Adrenal gland (tissue), 12 donors: ENCODE results near the gene HAGH. TPM values are rescaled to one million over a fixed set of nuclear protein-coding genes. Genes with fewer than 3 reads are reported as not detected.

Experiments used
- DNase-seq, 7 donors: peaks; one replicate each; pipeline ENCODE4 v3.0.0-alpha.2; 2019 to 2020
- H3K27ac ChIP-seq, 5 donors: fragments of 200-600 bp; sonication (generic) in 4 of 5; 1 replicate in 3 of 5; 2 replicates in 2 of 5; pipeline versions ENCODE4 v1.5.1 to v1.8.0; 2016 to 2020; ENCODE audit warnings: mild to moderate bottlenecking in 1 of 5
- H3K27me3 ChIP-seq: fragments of 200-600 bp; 2 replicates; pipeline ENCODE4 v1.8.0; 2021
- H3K36me3 ChIP-seq, 2 donors: fragments of 200-600 bp; replicated peaks in 1 of 2; 1 replicate in 1 of 2; 2 replicates in 1 of 2; pipeline versions ENCODE4 v1.5.1 to v1.8.0; 2018 to 2022
- H3K4me1 ChIP-seq, 2 donors: fragments of 200-600 bp; replicated peaks in 1 of 2; 1 replicate in 1 of 2; 2 replicates in 1 of 2; pipeline versions ENCODE4 v1.5.1 to v1.8.0; 2018 to 2021
- H3K4me3 ChIP-seq, 4 donors: fragments of 200-600 bp; sonication (generic) in 3 of 4; one replicate each; pipeline ENCODE4 v1.5.1; 2016 to 2018
- H3K9me3 ChIP-seq, 3 donors: fragments of 200-600 bp; sonication (generic) in 1 of 3; replicated peaks in 1 of 3; 1 replicate in 2 of 3; 2 replicates in 1 of 3; pipeline versions ENCODE4 v1.5.1 to v1.8.0; 2016 to 2021
- CTCF ChIP-seq, 6 experiments: fragments of 450-650 bp in 4 of 6; fragments of 200-600 bp in 2 of 6; sonication (generic) in 1 of 6; IDR thresholded peaks; 1 replicate in 5 of 6; 2 replicates in 1 of 6; pipeline versions ENCODE4 v1.5.1 to v1.8.0; 2016 to 2021; ENCODE audit warnings: antibody characterized with exemption in 6 of 6, mild to moderate bottlenecking in 2 of 6, moderate library complexity in 1 of 6
- POLR2A ChIP-seq, 2 donors: fragments of 450-650 bp; IDR thresholded peaks; one replicate each; pipeline ENCODE4 v1.6.1; 2017; ENCODE audit warnings: antibody characterized with exemption in 2 of 2, mild to moderate bottlenecking in 2 of 2, moderate library complexity in 1 of 2
- whole genome bisulfite sequencing, 4 donors: extraction: QIAGEN DNeasy Blood & Tissue Kit in 2 of 4; methylation state at CpG; one replicate each; pipeline versions ENCODE4 v1.1.5 to v1.1.7; 2013 to 2017; 5-methylcytosine and 5-hydroxymethylcytosine counted together
- intact Hi-C, 2 donors: fragments of 100-400 bp; cut with DNase I; formaldehyde crosslinking; loops; one replicate each; pipeline versions ENCODE4 v1.14.1 to v1.15.0; 2022 to 2023
- polyA plus RNA-seq, 3 donors: library from polyadenylated mRNA; stranded (reverse); fragments of 200-250 nt in 2 of 3; fragments of 350-450 nt in 1 of 3; fragmentation: Illumina TruSeq in 1 of 3; extraction: RNeasy Lipid Tissue Mini Kit (QIAGEN cat#74804) in 1 of 3; gene quantifications; one replicate each; pipeline ENCODE4 v1.2.3, GENCODE V29; 2013 to 2014
- total RNA-seq, 9 donors: library from RNA; depleted of rRNA in 4 of 9; stranded (reverse); fragments of >200 nt in 4 of 9; fragments of 120-200 nt in 1 of 9; fragmentation: NEBNext Ultra II Directional in 1 of 9; extraction: Animal tissue kit (Norgen Biotek cat#: 25700) in 1 of 9; gene quantifications; one replicate each; pipeline versions ENCODE4 v1.1.0 to v1.2.4, GENCODE V29; 2013 to 2023
- donor health status: healthy with polysubstance abuse.
- donor health status: Bipolar disorder and iron deficiency.
- donor health status: DM: yes; HTN: yes; CAD: no.
- donor health status: DM: no; HTN: no; CAD: no.
- donor health status: DM: no; HTN: no; CAD: no.
- donor health status: DM: yes; HTN: yes; CAD: no.

Gene HAGH
- total and polyA plus RNA-seq, 12 donors = 75.3 to 318 (median 170) TPM

GRCh38 chr16:1766231-1766630 lies 60.4 kb downstream of the HAGH start:
- no peak overlapping the region for H3K27ac ChIP-seq
- no peaks in the 10 kb centered on the region for H3K9me3 ChIP-seq
- DNase-seq = no peak
- H3K4me1 ChIP-seq = peaks cover 4 to 14% of the 10 kb centered on the region in 2 donors
- 90 to 100% (median 95%) methylated on average over 1 to 19 of the region's 19 CpGs for WGBS, 4 donors
- TF ChIP-seq CTCF (IDR thresholded peaks at IDR 0.05) = no peak
- no peak for TF ChIP-seq POLR2A (IDR thresholded peaks at IDR 0.05)
- no peak overlapping the region for H3K4me3 ChIP-seq
- no peaks in the 10 kb centered on the region for H3K27me3 ChIP-seq
- intact Hi-C loops = no loop called here
- H3K36me3 ChIP-seq = peaks cover 0 to 76% of the 10 kb centered on the region in 2 donors

- TF ChIP-seq POLR2A (IDR thresholded peaks at IDR 0.05) = no peak
- TF ChIP-seq CTCF (IDR thresholded peaks at IDR 0.05) = no peak
- Histone ChIP-seq H3K4me1 (peaks cover 4 to 13% of the 10 kb centered on the region in 2 donors), H3K36me3 (peaks cover 0 to 80% of the 10 kb centered on the region in 2 donors), H3K27me3 (no peaks in the 10 kb centered on the region), H3K9me3 (no peaks in the 10 kb centered on the region), H3K4me3 (no peak overlapping the region), H3K27ac (no peak overlapping the region)
- WGBS, 4 donors = 85 to 92% (median 90%) methylated on average over 8 to 22 of the region's 22 CpGs
- intact Hi-C loops = no loop called here
- no peak for DNase-seq
Measured at GRCh38 chr16:1765826-1766225, 60.8 kb downstream of the HAGH start.

GRCh38 chr16:1764971-1765370 lies 61.7 kb downstream of the HAGH start:
- H3K27ac ChIP-seq = no peak overlapping the region
- intact Hi-C loops = no loop called here
- WGBS, 4 donors = 88 to 92% (median 91%) methylated on average over 4 to 21 of the region's 21 CpGs
- TF ChIP-seq CTCF (IDR thresholded peaks at IDR 0.05) (no peak), POLR2A (IDR thresholded peaks at IDR 0.05) (no peak)
- no peak overlapping the region for H3K4me3 ChIP-seq
- no peak for DNase-seq
- no peaks in the 10 kb centered on the region for H3K9me3 ChIP-seq
- H3K27me3 ChIP-seq = no peaks in the 10 kb centered on the region
- H3K4me1 ChIP-seq = peaks cover 3 to 5% of the 10 kb centered on the region in 2 donors
- H3K36me3 ChIP-seq = peaks cover 0 to 87% of the 10 kb centered on the region in 2 donors

- WGBS, 4 donors = 73 to 87% (median 75%) methylated on average over 21 to 81 of the region's 81 CpGs
- TF ChIP-seq POLR2A (IDR thresholded peaks at IDR 0.05) = no peak
- TF ChIP-seq CTCF (IDR thresholded peaks at IDR 0.05) = peak in 4 of 6 experiments; percentile 9 to 43 (median 26)
- no peaks in the 10 kb centered on the region for H3K27me3 ChIP-seq
- H3K27ac ChIP-seq = peak overlapping the region in 1 of 5 donors; percentile 1
- DNase-seq = peak in 1 of 7 donors; percentile 36
- H3K9me3 ChIP-seq = no peaks in the 10 kb centered on the region
- peaks cover 0 to 81% of the 10 kb centered on the region in 2 donors for H3K36me3 ChIP-seq
- intact Hi-C loops = no loop called here
- H3K4me1 ChIP-seq = no peaks in the 10 kb centered on the region
- H3K4me3 ChIP-seq = no peak overlapping the region
Measured at GRCh38 chr16:1763521-1764511, 62.8 kb downstream of the HAGH start.
